Endothelial cell (in vitro differentiated cells): ENCODE results near the gene ZNF519. TPM values are rescaled to one million over a fixed set of nuclear protein-coding genes. Genes with fewer than 3 reads are reported as not detected.

Experiments
- total RNA-seq: library from RNA; stranded (reverse); fragmentation: NEBNext Ultra II Directional; extraction: Animal tissue kit (Norgen Biotek cat#: 25700); gene quantifications from one replicate; pipeline ENCODE4 v1.2.1, GENCODE V29; 2021; ENCODE audit not compliant: unreplicated experiment

ZNF519 gene
- total RNA-seq, 1 donor from 2014 or later: 14.5 TPM

Other genes starting within 250 kb of the ZNF519 start
- gene MC2R, start 216.9 kb downstream of the ZNF519 start, total RNA-seq: not detected